Breast epithelium (tissue), 4 donors: ENCODE measurements around the gene NKD2. TPM values are rescaled to one million over a fixed set of nuclear protein-coding genes. Genes with fewer than 3 reads are reported as not detected.
"Not testable (repeated sequence)": the region's sequence is repeated elsewhere in the genome, so short reads cannot be mapped to it uniquely, and the experiment has no call there.

Source experiments
- DNase-seq, 2 donors: peaks; one replicate each; pipeline ENCODE4 v3.0.0-alpha.2; 2019; ENCODE audit warnings: low spot score in 2 of 2
- H3K27ac ChIP-seq, 2 donors: fragments of 200-600 bp; sonication (generic) in 1 of 2; one replicate each; pipeline ENCODE4 v1.5.1; 2016 to 2019; ENCODE audit warnings: mild to moderate bottlenecking in 1 of 2
- H3K27me3 ChIP-seq, 2 donors: fragments of 200-600 bp; sonication (generic) in 1 of 2; one replicate each; pipeline versions ENCODE4 v1.5.1 to v1.6.0; 2017 to 2019; ENCODE audit warnings: control low read depth in 1 of 2, mild to moderate bottlenecking in 1 of 2
- H3K36me3 ChIP-seq: fragments of 200-600 bp; one replicate; pipeline ENCODE4 v1.5.1; 2019
- H3K4me1 ChIP-seq, 2 donors: fragments of 200-600 bp; sonication (generic); one replicate each; pipeline ENCODE4 v1.5.1; 2016 to 2019; ENCODE audit warnings: control low read depth in 1 of 2
- H3K4me3 ChIP-seq, 3 donors: fragments of 200-600 bp; sonication (generic); 1 replicate in 2 of 3; 2 replicates in 1 of 3; pipeline ENCODE4 v1.5.1; 2016 to 2019; ENCODE audit warnings: mild to moderate bottlenecking in 3 of 3, moderate library complexity in 2 of 3
- H3K9me3 ChIP-seq, 2 donors: fragments of 200-600 bp; sonication (generic) in 1 of 2; one replicate each; pipeline ENCODE4 v1.5.1; 2016 to 2019; ENCODE audit warnings: control low read depth in 1 of 2
- POLR2A ChIP-seq: fragments of 450-650 bp; IDR thresholded peaks from one replicate; pipeline ENCODE4 v1.6.1; 2016; ENCODE audit warnings: antibody characterized with exemption, mild to moderate bottlenecking, moderate library complexity
- POLR2AphosphoS5 ChIP-seq, 3 donors: sonication (generic); formaldehyde crosslinking; IDR thresholded peaks; one replicate each; pipeline ENCODE4 v1.6.1; 2017; ENCODE audit warnings: antibody characterized with exemption in 3 of 3
- intact Hi-C: fragments of 100-400 bp; cut with DNase I; formaldehyde crosslinking; loops from one replicate; pipeline ENCODE4 v1.15.1; 2023; ENCODE audit warnings: low total_unique reads
- total RNA-seq, 3 donors: library from RNA; depleted of rRNA; stranded (reverse); fragments of >200 nt; gene quantifications; one replicate each; pipeline ENCODE4 v1.1.0, GENCODE V29; 2016
- TF ChIP-seq, protein P1 (sequence below), 3 donors: fragments of 450-650 bp; IDR thresholded peaks; one replicate each; pipeline ENCODE4 v1.5.1; 2016 to 2017; ENCODE audit warnings: antibody characterized with exemption in 3 of 3, mild to moderate bottlenecking in 3 of 3, moderate library complexity in 3 of 3

The NKD2 gene
- total RNA-seq, 3 donors from 2014 or later = 5.9 to 16.7 TPM; not detected in 1

DNA sequence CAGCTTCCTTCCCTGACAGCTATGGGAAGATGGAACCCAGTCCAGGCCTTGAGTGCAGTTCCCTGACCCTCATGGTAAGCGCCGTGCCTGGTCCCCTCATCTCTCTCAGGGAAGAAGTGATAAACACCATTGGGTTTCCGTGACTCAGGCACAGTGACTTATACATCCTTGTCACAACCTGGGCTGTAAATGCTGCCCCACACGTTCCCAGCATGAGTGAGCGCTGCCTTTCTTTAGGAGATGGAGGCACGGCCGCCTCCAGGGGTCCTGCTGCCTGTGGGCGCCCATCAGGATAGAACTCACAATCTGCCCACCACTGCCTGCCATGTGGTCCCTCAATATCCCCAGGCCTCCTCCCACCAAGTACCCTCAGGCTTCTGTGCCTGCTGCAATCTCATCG lies 8.3 kb upstream of the NKD2 start:
- no peaks in the 10 kb centered on the region for H3K36me3 ChIP-seq
- no peak overlapping the region for H3K27ac ChIP-seq
- intact Hi-C loops = no loop called here
- TF ChIP-seq, protein P1, sequence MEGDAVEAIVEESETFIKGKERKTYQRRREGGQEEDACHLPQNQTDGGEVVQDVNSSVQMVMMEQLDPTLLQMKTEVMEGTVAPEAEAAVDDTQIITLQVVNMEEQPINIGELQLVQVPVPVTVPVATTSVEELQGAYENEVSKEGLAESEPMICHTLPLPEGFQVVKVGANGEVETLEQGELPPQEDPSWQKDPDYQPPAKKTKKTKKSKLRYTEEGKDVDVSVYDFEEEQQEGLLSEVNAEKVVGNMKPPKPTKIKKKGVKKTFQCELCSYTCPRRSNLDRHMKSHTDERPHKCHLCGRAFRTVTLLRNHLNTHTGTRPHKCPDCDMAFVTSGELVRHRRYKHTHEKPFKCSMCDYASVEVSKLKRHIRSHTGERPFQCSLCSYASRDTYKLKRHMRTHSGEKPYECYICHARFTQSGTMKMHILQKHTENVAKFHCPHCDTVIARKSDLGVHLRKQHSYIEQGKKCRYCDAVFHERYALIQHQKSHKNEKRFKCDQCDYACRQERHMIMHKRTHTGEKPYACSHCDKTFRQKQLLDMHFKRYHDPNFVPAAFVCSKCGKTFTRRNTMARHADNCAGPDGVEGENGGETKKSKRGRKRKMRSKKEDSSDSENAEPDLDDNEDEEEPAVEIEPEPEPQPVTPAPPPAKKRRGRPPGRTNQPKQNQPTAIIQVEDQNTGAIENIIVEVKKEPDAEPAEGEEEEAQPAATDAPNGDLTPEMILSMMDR (IDR thresholded peaks at IDR 0.05) = no peak
- TF ChIP-seq POLR2A (no peak), POLR2AphosphoS5 (IDR thresholded peaks at IDR 0.05) (no peak)
- peak in 1 of 2 donors; percentile 14 for DNase-seq
- peaks cover 0 to 4% of the 10 kb centered on the region in 2 donors for H3K4me1 ChIP-seq
- no peaks in the 10 kb centered on the region for H3K9me3 ChIP-seq
- no peaks in the 10 kb centered on the region for H3K27me3 ChIP-seq
- H3K4me3 ChIP-seq = no peak overlapping the region

DNA sequence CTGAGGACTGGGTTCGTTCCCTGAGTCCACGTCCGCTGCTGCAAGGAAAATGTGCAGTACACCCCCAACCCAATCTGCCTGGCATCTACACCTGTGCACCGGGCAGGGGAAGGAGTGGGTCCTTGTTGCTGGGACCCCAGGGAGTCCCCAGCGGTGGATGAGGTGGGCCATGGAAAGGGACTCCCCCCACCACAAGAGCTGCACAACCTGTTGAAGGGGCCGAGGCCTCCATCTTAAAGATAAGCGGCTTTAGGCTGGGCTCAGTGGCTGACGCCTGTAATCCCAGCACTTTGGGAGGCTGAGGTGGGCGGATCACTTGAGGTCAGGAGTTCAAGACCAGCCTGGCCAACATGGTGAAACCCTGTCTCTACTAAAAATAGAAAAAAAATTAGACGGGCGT lies 7.8 kb upstream of the NKD2 start:
- H3K27me3 ChIP-seq, H3K9me3 ChIP-seq, H3K4me1 ChIP-seq, H3K4me3 ChIP-seq, H3K36me3 ChIP-seq, intact Hi-C loops, H3K27ac ChIP-seq: not testable (repeated sequence)
- DNase-seq = peak; percentile 9 to 36

DNA sequence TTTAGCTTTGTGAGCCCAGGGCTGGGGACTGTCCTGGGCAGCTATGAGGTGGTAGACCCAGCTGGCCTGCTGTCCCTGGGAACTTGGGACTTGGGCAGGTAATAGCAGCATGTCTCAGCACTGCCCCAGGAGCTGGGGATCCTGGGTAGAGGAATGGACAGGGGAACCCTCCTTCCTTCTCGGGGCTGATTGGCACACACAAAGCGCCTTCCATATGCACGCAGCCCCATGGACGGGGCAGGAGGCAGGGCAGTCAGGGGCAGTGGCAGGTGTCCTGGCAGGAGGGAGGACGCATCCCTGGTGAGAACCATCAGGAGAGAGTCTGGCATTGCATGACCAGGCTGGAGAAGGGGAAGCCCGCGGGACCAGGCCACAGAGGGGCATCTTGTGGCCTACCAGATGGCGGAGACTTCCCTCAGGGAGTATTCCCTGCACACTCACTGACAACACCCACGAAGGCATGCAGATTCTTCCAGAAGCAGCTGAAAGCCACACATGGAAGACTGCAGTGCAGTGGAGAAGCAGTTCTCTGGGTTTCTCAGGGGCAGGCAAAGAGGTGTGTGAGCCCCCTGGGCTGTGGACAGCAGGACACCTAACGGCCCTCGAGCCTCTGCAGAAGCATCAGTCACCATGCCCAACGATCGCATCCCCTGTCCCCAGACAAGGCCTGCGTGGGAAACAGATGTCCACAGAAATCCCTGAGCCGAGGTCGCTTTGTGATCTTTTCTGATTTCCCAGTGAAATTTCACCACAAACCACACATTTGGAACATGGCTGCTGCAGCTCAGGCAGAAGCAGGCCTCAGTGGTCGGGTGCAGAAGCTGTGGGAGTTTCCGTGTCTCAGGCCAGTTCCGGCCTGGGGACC lies 7.0 kb upstream of the NKD2 start:
- no peaks in the 10 kb centered on the region for H3K36me3 ChIP-seq
- H3K4me1 ChIP-seq = peaks cover 0 to 5% of the 10 kb centered on the region in 2 donors
- DNase-seq = peak; percentile 16 to 43
- TF ChIP-seq POLR2AphosphoS5 (IDR thresholded peaks at IDR 0.05) = no peak
- TF ChIP-seq, protein P1 (IDR thresholded peaks at IDR 0.05) = no peak
- TF ChIP-seq POLR2A = no peak
- H3K27me3 ChIP-seq = no peaks in the 10 kb centered on the region
- no peak overlapping the region for H3K27ac ChIP-seq
- intact Hi-C loops = no loop called here
- no peak overlapping the region for H3K4me3 ChIP-seq
- H3K9me3 ChIP-seq = no peaks in the 10 kb centered on the region

DNA sequence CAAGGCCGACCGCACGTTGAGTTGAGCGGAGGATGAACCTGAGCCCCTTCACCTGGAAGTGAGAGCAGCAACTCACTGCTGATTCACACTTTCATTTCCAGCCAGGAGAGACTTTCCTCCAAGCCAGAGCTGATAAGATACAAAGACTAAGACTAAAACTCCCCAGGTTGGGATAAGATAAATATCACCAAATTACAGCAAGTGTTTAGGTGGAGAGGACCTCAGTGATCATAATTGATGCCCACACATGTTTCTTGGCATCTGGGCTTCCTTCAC lies 6.4 kb upstream of the NKD2 start:
- H3K36me3 ChIP-seq = no peaks in the 10 kb centered on the region
- no peaks in the 10 kb centered on the region for H3K9me3 ChIP-seq
- peaks cover 0 to 5% of the 10 kb centered on the region in 2 donors for H3K4me1 ChIP-seq
- intact Hi-C loops = no loop called here
- H3K4me3 ChIP-seq = no peak overlapping the region
- H3K27me3 ChIP-seq = no peaks in the 10 kb centered on the region
- no peak for DNase-seq
- H3K27ac ChIP-seq = no peak overlapping the region
- TF ChIP-seq POLR2AphosphoS5 (IDR thresholded peaks at IDR 0.05) (no peak), POLR2A (no peak)
- TF ChIP-seq, protein P1 (IDR thresholded peaks at IDR 0.05) = no peak

DNA sequence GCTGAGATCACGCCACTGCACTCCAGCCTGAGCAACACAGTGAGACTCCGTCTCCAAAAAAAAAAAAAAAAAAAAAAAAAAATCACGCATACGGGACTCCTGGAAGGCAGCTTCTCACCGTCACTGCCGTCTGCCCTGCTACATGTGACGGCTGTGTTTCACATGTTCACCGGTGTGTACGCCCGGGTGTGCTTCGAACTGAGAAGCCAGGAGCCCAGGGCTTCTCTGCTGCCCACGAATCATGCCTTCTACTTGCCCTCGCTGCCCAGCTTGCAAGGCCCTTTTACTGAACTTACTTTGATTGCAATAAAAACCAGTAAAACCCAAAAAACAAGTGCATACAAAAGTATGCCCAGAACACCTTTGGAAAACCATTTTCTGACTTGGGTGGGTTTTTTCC lies 5.8 kb upstream of the NKD2 start:
- intact Hi-C loops = no loop called here
- peak in 1 of 2 donors; percentile 22 for DNase-seq
- no peak overlapping the region for H3K4me3 ChIP-seq

More for the DNA sequence above, 5.8 kb upstream of the NKD2 start:
- TF ChIP-seq POLR2A (no peak), POLR2AphosphoS5 (IDR thresholded peaks at IDR 0.05) (no peak)
- TF ChIP-seq, protein P1 (IDR thresholded peaks at IDR 0.05) = no peak
- H3K4me1 ChIP-seq = peaks cover 0 to 5% of the 10 kb centered on the region in 2 donors
- H3K27me3 ChIP-seq = no peaks in the 10 kb centered on the region
- H3K9me3 ChIP-seq = no peaks in the 10 kb centered on the region
- H3K36me3 ChIP-seq = no peaks in the 10 kb centered on the region
- H3K27ac ChIP-seq = no peak overlapping the region
